ENCODE measurements around the gene RAB19.

The RAB19 gene, protein sequence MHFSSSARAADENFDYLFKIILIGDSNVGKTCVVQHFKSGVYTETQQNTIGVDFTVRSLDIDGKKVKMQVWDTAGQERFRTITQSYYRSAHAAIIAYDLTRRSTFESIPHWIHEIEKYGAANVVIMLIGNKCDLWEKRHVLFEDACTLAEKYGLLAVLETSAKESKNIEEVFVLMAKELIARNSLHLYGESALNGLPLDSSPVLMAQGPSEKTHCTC
- 2.7 to 10.4 (median 6.8) reads per million in 9 experiments for total RNA-seq

DNA sequence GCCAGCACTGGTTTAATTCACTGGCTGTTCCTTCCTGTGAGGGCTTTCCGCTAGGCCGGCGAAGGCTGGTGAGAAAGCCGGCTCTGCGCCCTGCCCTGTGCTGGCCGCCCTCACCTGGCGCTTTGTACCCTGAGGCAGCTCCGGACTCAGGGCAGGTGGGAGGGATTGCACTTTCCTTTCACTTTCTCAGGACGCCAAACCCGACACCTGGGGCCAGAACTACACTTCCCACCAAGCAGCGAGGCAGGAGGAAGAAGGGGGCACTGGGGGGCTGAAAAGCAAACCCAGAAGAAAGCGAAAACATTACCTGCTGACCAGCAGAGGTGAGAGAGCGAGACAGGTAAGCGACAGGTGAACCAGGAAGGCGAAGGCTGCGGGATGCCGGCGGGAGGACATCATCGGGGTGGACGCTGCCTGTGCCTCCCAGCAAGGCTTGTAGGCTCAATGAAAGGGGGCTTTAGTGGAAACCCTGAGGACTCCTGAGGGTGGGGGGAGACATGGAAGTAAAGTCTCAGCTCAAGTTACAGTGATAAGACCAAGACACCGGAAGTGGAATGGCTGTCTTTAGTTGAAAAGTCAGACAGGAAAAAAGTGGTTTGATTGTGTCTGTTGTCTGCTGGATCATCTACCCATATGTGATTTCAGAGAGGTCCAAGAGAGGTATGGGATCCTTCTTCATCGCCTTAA lies at the start of gene RAB19:
TSS of gene RAB19 (plus strand) at position 181 of the 687 bp plus-strand sequence. CDS start 3,589 bp downstream, outside the sequence.
- Mint-ChIP-seq H3K4me1 (ENCODE audit: low read depth in 2 of 2) (peaks cover 13 to 16% of the 10 kb centered on the region in 2 donors), H3K36me3 (ENCODE audit: insufficient read depth) (no peaks in the 10 kb centered on the region), H3K4me3 (peak within 1 kb of the TSS; percentile 93 to 97), H3K27me3 (no peaks in the 10 kb centered on the region), H3K27ac (peak within 1 kb of the TSS; percentile 95 to 99), H3K9me3 (no peaks in the 10 kb centered on the region)
- DNase-seq (peak; percentile 26 to 31 (median 27)), ATAC-seq (replicated peaks) (peak; percentile 90)

DNA sequence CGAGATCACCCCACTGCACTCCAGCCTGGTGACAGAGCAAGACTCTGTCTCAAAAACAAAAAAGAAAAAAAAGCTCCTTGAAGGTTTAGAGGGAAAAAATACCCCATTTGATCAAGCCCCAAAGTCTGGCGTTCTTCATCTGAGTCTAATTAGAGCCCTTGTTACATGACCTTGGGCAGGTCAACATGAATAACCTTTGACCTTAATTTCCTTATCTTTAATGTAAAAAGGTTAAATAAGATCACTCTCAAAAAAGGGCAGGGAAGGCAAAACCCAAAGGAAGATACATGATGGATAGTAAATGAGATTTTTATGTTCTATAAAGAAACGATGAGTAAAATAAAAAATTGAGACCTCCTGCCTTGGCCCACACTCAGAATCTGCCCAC lies 45.8 kb upstream of the RAB19 start:
- ATAC-seq (replicated peaks) (no peak), DNase-seq (no peak)
- Mint-ChIP-seq H3K9me3 (no peaks in the 10 kb centered on the region), H3K27me3 (no peaks in the 10 kb centered on the region), H3K36me3 (ENCODE audit: insufficient read depth) (peaks cover 24% of the 10 kb centered on the region), H3K4me1 (ENCODE audit: low read depth in 2 of 2) (peaks cover 14 to 15% of the 10 kb centered on the region in 2 donors), H3K27ac (peak overlapping the region; percentile 88 to 90), H3K4me3 (peak overlapping the region; percentile 72 to 83)

DNA sequence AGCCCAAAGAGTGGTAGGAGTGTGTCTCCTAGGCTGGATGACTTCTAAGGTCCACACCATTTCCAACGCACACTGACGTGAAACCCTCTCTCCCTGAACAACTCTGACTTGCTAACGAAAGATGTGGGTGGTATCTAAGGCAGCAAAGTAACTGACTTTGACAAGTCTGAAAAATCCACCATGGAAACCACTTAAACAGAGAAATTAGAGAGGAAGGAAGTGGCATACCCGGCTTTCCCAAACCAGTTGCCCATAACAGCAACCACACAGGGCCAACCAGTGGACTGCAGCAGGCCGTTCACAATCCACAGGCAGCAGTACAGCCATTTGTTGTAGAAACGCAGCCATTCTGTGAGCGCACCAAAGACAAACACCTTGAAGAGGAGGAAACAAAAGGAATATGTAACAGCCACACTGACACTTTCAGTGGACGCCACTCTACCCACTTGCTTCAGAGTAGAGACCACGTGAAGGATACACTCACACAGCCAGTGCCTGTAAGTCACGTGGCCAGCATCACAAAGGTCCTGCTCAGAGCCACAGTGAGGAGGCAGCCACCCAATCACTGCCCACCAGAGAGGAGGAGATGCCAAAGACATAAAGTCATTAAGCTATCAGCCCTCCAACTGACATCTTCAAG lies 45.3 kb upstream of the RAB19 start:
- Mint-ChIP-seq H3K27ac (peak overlapping the region; percentile 88 to 90), H3K36me3 (ENCODE audit: insufficient read depth) (peaks cover 24% of the 10 kb centered on the region), H3K9me3 (no peaks in the 10 kb centered on the region), H3K27me3 (no peaks in the 10 kb centered on the region), H3K4me1 (ENCODE audit: low read depth in 2 of 2) (peaks cover 14 to 15% of the 10 kb centered on the region in 2 donors), H3K4me3 (peak overlapping the region; percentile 72 to 83)
- ATAC-seq (replicated peaks) = peak; percentile 84
- peak; percentile 4 to 32 (median 16) for DNase-seq

DNA sequence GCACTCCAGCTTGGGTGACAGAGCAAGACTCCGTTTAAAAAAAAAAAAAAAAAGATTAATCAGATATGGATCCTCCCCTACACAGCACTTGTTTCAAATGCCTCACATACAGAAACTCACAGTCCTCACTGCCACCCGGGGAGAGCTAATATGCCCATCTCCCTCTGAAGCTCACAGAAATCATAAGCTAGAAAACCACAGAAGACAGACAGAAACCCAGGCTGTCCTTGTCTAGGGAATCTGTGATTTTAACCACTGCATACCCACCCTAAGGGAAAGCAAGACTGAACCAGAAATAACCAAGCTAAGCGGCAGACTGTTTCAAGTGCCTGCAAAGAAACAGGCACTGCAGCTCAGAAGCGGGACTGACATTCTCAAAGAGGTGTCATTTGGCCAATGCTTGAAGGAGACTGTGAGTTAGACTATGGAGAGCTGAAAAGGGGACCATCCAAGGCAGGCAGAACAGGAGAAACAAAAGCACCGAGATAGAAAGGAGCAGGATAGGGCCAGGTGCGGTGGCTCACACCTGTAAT lies 43.1 kb upstream of the RAB19 start:
- no peak for DNase-seq
- peaks cover 14 to 15% of the 10 kb centered on the region in 2 donors for H3K4me1 Mint-ChIP-seq (ENCODE audit: low read depth in 2 of 2)
- no peak overlapping the region for H3K4me3 Mint-ChIP-seq
- no peaks in the 10 kb centered on the region for H3K9me3 Mint-ChIP-seq
- H3K36me3 Mint-ChIP-seq (ENCODE audit: insufficient read depth) = peaks cover 24% of the 10 kb centered on the region
- no peaks in the 10 kb centered on the region for H3K27me3 Mint-ChIP-seq
- peak overlapping the region in 1 of 2 donors; percentile 88 for H3K27ac Mint-ChIP-seq
- no peak for ATAC-seq (replicated peaks)

DNA sequence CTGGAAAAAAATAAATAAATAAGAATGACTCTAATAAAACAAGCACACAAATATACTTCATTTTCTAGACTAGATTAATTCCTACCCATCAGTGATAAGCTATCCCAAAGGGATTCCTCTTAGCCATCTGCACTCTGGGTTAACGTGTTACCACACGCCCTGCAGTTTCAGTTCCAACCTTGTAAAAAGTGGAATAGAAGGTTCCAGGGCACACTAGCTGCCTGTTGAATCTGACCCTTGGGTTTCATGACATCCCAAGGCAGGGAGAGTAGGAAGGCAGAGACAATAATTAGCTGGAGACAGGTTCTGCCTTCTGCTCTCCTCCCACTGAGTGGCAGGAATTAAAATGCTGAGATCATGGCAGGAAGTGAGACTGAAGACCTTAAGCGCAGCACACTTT lies 39.0 kb upstream of the RAB19 start:
- DNase-seq = no peak
- Mint-ChIP-seq H3K4me1 (ENCODE audit: low read depth in 2 of 2) (peaks cover 2 to 6% of the 10 kb centered on the region in 2 donors), H3K27me3 (no peaks in the 10 kb centered on the region), H3K9me3 (no peaks in the 10 kb centered on the region), H3K27ac (no peak overlapping the region), H3K4me3 (no peak overlapping the region), H3K36me3 (ENCODE audit: insufficient read depth) (peaks cover 25% of the 10 kb centered on the region)
- ATAC-seq (replicated peaks) = no peak

DNA sequence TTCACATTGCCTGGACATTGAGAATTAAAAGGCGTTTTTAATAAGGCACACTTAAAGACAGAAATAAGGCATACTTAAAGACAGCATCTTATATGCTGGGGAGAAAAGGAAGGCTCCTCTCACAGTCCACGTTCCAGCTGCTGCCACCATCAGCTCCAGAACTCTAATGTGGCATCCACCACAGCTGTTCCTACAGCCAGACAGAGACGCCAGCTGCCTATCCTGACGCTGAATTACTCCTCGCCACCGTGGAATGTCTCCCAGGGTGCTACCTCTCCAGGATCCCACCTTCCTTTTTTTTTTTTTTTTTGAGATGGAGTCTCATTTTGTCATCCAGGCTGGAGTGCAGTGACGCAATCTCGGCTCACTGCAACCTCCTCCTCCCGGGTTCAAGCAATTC lies 36.3 kb upstream of the RAB19 start:
- peaks cover 31% of the 10 kb centered on the region for H3K36me3 Mint-ChIP-seq (ENCODE audit: insufficient read depth)
- no peaks in the 10 kb centered on the region for H3K9me3 Mint-ChIP-seq
- no peak overlapping the region for H3K4me3 Mint-ChIP-seq
- no peak for ATAC-seq (replicated peaks)
- no peak for DNase-seq
- H3K4me1 Mint-ChIP-seq (ENCODE audit: low read depth in 2 of 2) = peaks cover 0 to 2% of the 10 kb centered on the region in 2 donors
- H3K27me3 Mint-ChIP-seq = no peaks in the 10 kb centered on the region
- H3K27ac Mint-ChIP-seq = no peak overlapping the region

DNA sequence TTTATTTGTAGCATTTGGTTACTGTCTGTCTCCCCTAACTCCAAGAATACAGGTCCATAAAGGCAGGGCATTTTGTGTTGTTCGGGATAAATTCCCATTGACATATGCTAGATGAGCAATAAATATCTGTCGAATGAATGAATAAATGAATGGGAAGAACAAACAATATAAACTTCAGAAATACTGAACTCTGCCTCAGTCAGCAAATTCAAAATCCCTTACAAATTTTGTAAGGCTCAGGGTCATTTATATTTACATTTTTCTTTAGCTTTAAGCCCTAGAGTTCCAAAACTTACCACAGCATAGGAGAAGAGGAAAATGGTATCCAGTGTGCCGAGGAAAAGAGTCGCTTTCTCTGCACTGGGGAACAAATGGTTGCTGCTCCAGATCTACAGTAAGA lies 34.6 kb upstream of the RAB19 start:
- no peak for DNase-seq
- Mint-ChIP-seq H3K27me3 (no peaks in the 10 kb centered on the region), H3K27ac (peak overlapping the region in 1 of 2 donors; percentile 70), H3K4me1 (ENCODE audit: low read depth in 2 of 2) (peaks cover 0 to 2% of the 10 kb centered on the region in 2 donors), H3K36me3 (ENCODE audit: insufficient read depth) (peaks cover 26% of the 10 kb centered on the region), H3K4me3 (no peak overlapping the region), H3K9me3 (no peaks in the 10 kb centered on the region)
- no peak for ATAC-seq (replicated peaks)

DNA sequence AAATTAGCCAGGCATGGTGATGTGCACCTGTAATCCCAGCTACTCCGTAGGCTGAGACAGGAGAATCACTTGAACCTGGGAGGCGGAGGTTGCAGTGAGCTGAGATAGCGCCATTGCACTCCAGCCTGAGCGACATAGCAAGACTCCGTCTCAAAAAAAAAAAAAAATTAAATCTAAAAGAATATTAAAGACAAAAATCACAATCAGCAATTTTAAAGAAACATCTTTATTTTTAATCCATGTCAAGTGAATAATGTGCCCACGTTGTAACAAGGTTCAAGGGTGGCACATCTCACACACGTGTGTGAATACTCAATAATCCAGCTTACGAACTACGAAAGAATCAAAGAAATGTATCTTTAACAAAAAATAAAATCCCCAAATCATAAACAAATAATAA lies 28.5 kb upstream of the RAB19 start:
- Mint-ChIP-seq H3K4me3 (peak overlapping the region; percentile 70 to 81), H3K36me3 (ENCODE audit: insufficient read depth) (peaks cover 35% of the 10 kb centered on the region)
- no peak for DNase-seq

DNA sequence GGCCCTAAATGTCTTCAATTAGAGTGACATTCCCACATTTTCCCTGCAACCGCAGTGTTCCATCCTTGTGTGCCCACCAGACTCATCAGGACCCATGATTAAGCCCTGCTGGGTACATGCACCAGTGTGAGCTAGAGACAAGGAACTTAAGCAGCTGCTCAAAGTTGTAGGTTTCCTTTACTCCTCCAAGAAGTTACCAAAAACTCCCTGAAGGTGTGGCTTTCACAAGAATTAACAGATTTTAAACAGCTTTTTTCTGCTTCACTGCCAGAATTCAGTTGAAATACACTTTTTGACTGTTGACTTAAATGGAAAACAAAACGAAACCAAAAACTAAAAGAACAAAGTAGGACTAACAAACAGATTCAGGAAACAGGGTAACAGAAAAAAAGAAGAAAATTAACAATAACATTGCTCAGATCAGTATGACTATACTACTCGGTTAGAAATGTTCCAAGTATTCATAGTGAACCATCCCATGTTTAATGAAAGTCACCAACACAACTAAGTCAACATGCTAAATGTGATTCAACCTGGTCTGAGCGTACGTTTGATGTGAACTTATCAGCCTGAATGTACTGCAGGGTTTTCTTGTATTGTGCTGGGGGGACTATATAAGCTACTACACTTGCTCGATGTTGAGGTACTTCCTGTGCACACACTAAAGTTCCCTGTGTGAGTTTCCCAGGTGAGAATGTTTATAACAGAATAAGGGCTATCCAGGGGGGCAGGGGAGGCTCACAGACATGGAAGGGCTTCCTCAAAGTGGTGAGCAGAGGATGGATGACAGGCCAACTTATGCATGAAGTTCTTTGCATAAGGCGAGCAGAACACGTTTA lies 27.7 kb upstream of the RAB19 start:
- ATAC-seq (replicated peaks) (peak; percentile 77), DNase-seq (peak in 1 of 3 experiments; percentile 9)
- Mint-ChIP-seq H3K4me3 (peak overlapping the region; percentile 70 to 81), H3K36me3 (ENCODE audit: insufficient read depth) (peaks cover 38% of the 10 kb centered on the region), H3K4me1 (ENCODE audit: low read depth in 2 of 2) (peaks cover 9 to 12% of the 10 kb centered on the region in 2 donors), H3K27ac (peak overlapping the region; percentile 91 to 95), H3K9me3 (no peaks in the 10 kb centered on the region), H3K27me3 (no peaks in the 10 kb centered on the region)

More for the DNA sequence above, 28.5 kb upstream of the RAB19 start:
- H3K27me3 Mint-ChIP-seq = no peaks in the 10 kb centered on the region
- peaks cover 9 to 12% of the 10 kb centered on the region in 2 donors for H3K4me1 Mint-ChIP-seq (ENCODE audit: low read depth in 2 of 2)
- peak overlapping the region; percentile 91 to 95 for H3K27ac Mint-ChIP-seq
- no peak for ATAC-seq (replicated peaks)
- no peaks in the 10 kb centered on the region for H3K9me3 Mint-ChIP-seq

DNA sequence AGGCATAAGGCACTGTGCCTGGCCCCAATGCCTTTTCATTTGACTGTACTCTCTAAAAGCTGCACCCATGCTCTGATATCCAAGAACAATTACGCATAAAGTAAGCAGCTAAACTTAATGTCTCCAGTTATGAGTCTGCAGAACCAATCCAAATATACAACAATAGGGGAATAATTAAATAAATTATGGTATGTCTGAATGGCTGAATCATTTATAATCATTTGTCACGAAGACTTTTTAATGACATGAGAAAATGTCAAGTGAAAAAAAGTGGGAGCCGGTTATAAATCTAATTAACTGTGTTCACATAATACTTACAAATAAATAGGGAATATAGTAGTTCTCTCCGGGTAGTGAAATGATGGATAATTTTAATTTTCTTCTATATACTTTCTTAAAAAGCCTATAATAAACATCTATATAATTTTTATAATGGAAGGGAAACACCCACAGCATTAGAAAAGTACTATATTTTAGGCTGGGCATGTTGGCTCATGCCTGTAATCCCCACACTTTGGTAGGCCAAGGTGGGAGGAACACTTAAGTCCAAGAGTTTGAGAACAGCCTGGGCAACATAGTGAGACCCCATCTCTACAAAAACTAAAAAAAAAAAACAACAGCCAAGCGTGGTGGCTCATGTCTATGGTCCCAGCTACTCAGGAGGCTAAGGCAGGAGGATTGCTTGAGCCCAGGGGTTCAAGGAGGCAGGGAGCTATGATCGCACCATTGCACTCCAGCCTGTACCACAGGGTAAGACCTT lies 19.7 kb upstream of the RAB19 start:
- H3K9me3 Mint-ChIP-seq = no peaks in the 10 kb centered on the region
- ATAC-seq (replicated peaks) (no peak), DNase-seq (no peak)
- no peaks in the 10 kb centered on the region for H3K27me3 Mint-ChIP-seq
- no peak overlapping the region for H3K4me3 Mint-ChIP-seq
- H3K36me3 Mint-ChIP-seq (ENCODE audit: insufficient read depth) = peaks cover 28% of the 10 kb centered on the region
- H3K27ac Mint-ChIP-seq = peak overlapping the region in 1 of 2 donors; percentile 41
- H3K4me1 Mint-ChIP-seq (ENCODE audit: low read depth in 2 of 2) = peaks cover 0 to 3% of the 10 kb centered on the region in 2 donors

DNA sequence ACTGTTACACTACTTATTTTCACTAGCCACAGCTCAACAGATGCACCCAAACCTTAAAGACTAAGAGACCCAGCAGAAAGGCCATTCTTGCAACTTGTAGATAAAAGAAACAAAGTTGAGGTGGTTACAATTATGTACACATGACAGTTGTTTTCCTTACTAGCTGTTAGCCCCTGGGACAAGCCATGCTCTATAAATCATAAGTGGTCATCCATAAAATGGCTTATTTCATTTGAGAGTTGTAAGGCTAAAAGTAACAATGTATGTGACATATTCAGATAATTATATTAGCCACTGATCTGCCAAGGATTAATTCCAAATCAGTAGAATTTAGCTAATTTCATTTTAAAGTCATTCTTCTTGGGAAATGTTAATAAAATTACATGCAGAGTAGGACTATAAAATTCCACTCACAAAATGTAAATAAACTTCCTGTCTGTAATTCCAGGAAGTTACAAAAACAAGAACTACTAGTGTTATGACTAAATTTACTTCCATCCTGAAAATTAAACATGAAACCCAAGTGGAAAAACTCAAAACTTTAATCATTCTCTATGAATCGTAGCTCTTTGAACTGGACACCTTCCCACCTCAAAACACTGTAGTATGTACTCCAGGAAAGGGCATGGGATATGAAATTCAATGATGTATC lies 18.8 kb upstream of the RAB19 start:
- Mint-ChIP-seq H3K9me3 (no peaks in the 10 kb centered on the region), H3K4me3 (no peak overlapping the region), H3K4me1 (ENCODE audit: low read depth in 2 of 2) (peaks cover 0 to 9% of the 10 kb centered on the region in 2 donors), H3K27me3 (no peaks in the 10 kb centered on the region), H3K36me3 (ENCODE audit: insufficient read depth) (peaks cover 19% of the 10 kb centered on the region), H3K27ac (peak overlapping the region; percentile 41 to 62)
- DNase-seq (no peak), ATAC-seq (replicated peaks) (no peak)

DNA sequence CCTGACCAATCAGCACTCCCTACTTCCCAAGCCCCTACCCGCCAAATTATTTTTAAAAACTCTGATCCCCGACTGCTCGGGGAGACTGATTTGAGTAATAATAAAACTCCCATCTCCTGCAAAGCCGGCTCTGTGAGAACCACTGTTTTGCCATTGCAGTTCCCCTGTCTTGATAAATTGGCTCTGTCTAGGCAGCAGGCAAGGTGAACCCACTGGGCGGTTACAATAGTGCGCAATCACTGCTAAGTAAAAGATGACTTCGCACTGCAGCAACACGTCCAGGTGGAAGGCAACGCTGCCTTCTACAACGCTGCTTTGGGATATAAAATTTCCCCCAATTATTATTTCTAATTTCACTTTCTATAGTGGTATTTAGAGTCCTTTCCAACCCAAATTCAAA lies 14.4 kb upstream of the RAB19 start:
- DNase-seq (no peak), ATAC-seq (replicated peaks) (no peak)
- Mint-ChIP-seq H3K4me1 (ENCODE audit: low read depth in 2 of 2) (peaks cover 0 to 9% of the 10 kb centered on the region in 2 donors), H3K9me3 (no peaks in the 10 kb centered on the region), H3K4me3 (no peak overlapping the region), H3K27ac (no peak overlapping the region), H3K27me3 (no peaks in the 10 kb centered on the region), H3K36me3 (ENCODE audit: insufficient read depth) (no peaks in the 10 kb centered on the region)

All from effector memory CD8-positive, alpha-beta T cell (primary cell).